MV-4-11 (cell line): Measurements from ENCODE around the gene EXPH5.

Experiments
- DNase-seq: peaks from one replicate; lab custom pipeline; 2025; lab: John Stamatoyannopoulos, UW

EXPH5 gene

GRCh38 chr11:108562746-108563581, 30.6 kb downstream of the EXPH5 start:
- no peak for DNase-seq

DNA sequence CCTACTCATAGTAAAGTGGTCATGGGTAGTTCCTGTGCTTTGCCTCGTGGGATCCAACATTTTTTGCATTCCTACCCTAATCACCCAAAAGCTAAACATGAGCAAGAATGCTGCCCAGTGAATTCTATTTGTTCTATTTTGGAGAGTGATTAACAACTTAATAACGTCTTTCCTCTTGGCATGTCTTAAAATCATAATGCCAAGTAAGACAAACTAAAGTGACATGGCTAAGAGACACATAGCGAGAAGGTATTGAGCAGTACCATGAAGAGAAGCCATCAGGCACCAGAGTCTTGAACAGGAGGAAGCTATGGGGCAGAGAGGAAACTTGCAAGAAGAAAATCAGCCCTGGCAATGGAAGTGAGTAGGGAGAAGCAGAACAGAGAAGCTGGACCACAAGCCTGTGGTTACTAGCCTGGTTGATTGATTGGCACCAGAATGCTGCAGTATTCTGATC, 32.0 kb downstream of the EXPH5 start:
- peak; percentile 54 for DNase-seq

DNA sequence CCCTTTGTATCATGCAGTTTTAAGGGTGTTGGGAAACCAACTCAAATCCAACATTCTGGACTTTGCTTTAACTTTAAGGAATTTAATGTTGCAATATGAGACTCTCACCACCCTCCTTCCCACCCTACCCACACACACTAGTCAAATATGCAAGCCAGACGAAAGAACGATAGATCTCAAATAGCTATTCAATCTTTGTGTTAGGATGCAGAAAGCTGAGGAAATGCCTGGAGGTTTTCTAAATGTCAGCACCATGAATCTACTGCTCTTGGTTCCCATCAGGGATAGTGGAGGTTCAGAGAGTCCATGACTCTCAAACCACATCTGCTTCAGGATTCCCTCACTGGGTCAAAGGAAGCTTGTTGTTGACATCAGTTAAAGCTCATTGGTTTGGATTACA, 33.7 kb downstream of the EXPH5 start:
- no peak for DNase-seq

- peak; percentile 7 for DNase-seq
Measured at GRCh38 chr11:108559340-108559739, 34.2 kb downstream of the EXPH5 start.

DNA sequence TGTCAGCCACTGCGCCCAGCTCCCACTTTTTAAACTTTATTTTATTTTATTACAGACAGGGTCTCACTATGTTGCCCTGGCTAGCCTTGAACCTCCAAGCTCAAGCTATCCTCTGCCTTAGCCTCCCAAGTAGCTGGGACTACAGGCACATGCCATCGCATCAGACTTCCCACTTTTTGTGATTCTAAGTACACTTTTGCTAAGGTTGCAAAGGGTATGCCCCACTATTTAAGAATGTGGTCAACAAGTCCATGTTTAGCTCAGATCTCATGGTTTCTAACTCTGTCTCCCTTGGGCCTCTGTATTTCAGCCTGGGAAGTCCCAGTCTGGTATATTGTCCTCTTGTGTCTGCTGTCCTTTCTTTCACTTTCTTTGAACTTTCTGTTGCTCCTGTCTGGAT, 35.3 kb downstream of the EXPH5 start:
- DNase-seq: no peak

DNA sequence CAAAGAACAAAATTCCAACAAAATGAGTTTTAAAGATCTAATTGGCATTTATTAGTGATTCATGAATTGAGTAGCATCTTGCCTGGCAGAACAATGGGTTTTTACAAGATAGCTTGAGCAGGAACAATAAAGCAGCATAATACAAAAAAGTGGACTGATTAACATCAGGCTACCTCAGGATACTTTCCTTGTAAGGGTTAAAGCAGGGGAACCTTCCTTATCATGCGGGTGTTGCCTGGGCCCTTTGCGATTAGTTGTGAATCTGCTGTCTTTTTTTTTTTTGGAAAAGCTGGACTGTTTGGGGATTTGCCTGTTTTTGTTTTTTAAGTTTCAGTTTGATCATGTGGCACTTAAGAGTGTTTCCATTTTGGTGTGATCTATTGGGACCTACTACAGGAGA, 37.5 kb downstream of the EXPH5 start:
- DNase-seq: no peak

DNA sequence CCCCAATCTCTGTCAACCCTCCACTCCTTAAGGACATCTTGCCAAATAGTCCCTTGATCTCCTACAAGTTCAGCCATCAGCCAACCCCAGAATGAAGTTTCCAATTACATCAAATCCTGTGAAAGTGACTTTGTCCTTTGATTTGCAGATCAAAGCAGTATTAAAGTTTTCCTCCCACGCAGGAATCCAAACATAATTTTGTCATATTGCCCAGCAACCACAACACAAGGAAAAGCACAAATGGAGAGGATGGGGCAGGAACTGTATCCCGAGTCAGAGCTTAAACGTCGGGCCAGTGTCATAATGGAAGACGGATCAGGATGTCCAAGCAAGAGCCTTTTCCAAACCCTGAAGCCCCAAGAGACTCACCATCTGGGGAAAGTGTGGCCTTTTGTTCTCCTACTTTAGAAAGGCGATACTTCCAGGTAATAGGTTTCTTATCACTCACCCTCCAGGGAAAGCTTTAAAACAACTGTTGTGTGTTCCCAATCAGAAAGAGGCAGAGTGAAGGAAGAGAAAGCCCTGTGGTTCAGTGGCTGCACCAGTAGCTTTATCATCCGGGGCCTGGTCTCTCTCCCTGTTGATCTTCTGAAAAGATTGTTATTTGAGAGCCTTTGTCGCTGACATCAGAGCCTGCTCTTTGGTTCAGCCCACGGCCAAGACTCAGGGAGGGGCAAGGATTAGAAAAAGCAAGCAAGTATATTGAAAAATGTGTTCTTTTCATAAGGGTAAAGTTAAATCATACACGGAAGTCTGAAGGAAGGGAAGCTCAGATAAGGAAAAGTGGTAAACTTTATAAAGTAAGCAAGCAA, 41.7 kb downstream of the EXPH5 start:
- no peak for DNase-seq

GRCh38 chr11:108549319-108549885, 44.2 kb downstream of the EXPH5 start:
- no peak for DNase-seq

- DNase-seq: no peak
Measured at GRCh38 chr11:108545909-108546501, 47.6 kb downstream of the EXPH5 start.

- DNase-seq: no peak
Measured at GRCh38 chr11:108543316-108543964, 50.1 kb downstream of the EXPH5 start.

DNA sequence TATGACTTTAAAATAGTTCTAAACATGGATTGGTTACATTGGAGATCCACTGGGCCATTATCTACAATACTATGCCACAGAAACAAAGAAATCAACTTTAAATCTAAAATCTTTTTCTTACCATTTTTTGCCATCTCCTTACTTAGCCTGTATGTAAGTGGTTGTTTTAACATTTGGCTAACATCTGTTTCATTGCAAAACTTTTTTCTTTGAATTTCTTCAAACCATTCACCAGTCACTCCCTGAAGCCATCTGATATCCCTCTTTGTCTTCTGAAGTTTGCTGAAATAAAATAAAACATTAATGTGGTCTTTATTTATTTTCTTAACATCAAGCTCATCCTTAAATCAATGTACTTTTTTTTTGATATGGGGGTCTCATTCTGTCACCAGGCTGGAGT, 52.0 kb downstream of the EXPH5 start:
- DNase-seq: no peak

- DNase-seq: no peak
Measured at GRCh38 chr11:108538502-108538901, 55.1 kb downstream of the EXPH5 start.

DNA sequence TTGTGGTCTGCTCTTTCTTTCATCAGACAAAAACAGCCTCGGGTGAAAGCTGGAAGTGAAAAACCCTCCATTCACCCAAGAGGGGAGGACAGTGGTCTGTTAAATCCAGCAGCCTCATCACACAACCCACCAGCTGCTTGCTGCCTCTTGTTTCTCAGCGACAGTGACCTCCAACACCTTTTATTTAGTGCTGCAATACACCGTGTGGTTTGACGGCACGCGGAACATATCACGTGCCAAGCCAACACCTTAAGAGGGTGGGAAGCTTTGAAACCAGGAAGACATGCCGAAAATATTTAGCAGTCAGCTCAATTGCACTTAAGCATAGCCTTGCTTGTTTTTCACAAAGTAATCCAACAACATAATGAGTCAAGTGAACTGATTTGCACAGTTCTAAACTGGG, 55.5 kb downstream of the EXPH5 start:
- DNase-seq: peak; percentile 49

DNA sequence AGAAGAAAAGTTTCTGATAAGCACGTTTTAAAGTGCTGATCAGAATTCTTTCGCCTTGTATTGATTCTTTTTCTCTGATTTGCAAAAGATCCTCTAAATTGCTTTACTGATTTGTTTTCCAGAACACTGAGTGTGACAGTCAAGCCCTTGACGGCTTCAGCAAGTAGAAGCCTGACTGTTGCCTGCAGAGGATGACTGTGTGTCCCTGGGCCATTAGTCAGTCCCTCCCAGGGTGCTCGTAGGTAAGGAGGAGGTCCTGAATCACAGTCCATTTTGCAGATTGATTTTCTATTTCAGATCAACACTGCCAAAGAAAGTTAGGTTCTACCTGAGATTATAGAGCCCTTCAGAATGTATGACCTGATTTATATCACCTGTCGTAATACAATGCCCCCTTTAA, 56.8 kb downstream of the EXPH5 start:
- no peak for DNase-seq

GRCh38 chr11:108535384-108535955, 58.1 kb downstream of the EXPH5 start:
- no peak for DNase-seq

- no peak for DNase-seq
Measured at GRCh38 chr11:108534274-108534882, 59.2 kb downstream of the EXPH5 start.

GRCh38 chr11:108530426-108530825, 63.1 kb downstream of the EXPH5 start:
- DNase-seq: no peak

DNA sequence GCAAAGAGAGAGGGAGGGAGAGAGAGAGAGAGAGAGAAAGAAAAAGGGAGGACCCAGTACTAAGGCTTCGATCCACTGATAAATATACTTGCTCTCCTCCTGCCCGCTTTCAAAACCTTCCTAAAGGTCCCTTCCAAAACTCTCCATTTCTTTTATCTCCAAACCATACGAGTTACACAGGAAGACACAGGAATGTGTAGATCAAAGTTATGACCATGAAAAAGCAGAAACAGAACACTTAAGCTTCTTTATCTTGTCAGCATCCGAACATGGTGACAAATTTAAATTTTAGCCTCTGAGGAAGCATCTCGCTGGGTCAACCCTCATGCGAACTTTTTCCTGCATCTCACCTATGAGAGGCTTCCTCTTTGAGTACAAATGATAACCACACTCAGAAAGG, 66.2 kb downstream of the EXPH5 start:
- no peak for DNase-seq

- no peak for DNase-seq
Measured at GRCh38 chr11:108525161-108525560, 68.4 kb downstream of the EXPH5 start.

DNA sequence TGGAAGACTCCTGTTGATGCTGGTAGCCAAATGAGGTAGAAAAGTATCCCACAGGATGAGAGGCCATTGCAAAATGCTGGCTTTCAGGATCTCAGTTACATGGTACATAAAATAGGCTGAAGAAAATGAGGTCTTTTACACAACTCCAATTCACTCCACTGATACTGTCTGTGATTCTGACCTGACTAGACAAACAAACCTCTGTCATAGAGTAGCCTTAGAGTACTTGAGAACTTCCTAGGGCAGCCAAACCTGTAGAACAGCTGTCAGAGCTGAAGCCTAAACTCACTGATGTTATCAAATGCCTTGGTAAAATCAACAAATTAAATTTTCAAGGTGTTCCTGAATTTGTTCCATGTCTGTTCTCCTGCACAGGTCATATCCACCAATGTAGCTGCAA, 69.1 kb downstream of the EXPH5 start:
- no peak for DNase-seq

GRCh38 chr11:108522318-108522717, 71.2 kb downstream of the EXPH5 start:
- peak; percentile 22 for DNase-seq
